ENCODE results near the gene MAP6D1.

GRCh38 chr3:183844606-183845005, 19.2 kb upstream of the MAP6D1 start:
- TF ChIP-seq CTCF (IDR thresholded peaks at IDR 0.05) (no peak), POLR2A (IDR thresholded peaks at IDR 0.05) (no peak)

All from adrenal gland (tissue), 5 donors.